ENCODE data around the gene ASCC3.
A peak's percentile ranks its signal among the peaks of the same experiment; 100 is the strongest.

The ASCC3 gene

DNA sequence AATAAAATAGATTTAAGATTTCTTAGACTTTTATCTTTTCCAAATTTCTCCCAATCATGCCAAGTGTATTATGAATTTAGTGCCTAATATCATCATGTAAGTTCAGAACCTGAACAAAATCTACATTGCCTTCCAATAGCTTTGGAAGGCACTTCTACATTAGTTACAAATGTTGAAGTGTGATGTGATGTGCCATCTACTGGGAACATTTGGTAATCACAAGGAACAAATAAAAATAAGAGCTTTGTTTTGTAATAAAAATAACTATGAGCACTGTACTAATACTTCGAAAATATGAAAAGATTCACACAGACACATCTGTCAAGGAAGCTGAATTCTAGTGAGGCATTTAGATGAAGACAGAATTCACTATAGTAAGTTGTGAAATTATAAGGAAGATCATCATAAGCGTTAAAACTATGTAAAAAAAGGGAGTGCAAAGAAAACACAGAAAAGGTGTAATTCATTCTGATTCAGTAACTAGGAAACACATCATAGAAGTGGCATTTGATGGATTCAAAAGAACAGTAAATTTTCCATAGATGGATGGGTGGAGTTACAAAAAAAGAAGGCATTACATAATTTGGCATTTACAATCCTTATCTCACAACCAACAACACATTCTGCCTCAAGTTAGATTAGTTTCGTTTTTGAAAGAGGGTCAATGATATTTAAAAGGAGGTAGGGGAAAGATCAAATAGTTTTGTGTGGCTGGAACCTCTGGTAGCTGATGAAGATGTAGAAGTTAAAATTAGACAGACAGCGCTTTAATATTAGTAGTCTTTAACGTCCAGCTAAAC is 161.0 kb downstream of the ASCC3 start:
- Histone ChIP-seq H3K27me3 (replicated peaks in 2 of 5; ENCODE audit: control insufficient read depth in 4 of 5, insufficient read depth in 5 of 5, low read length in 4 of 5) (no peaks in the 10 kb centered on the region), H3K4me3 (ENCODE audit: control insufficient read depth in 1 of 7, extremely low read depth in 1 of 7, insufficient read depth in 4 of 7, low read depth in 2 of 7, low read length in 6 of 7) (peak overlapping the region in 4 of 7 experiments; percentile 4 to 63 (median 42)), H3K9me3 (ENCODE audit: control extremely low read depth in 1 of 5, control insufficient read depth in 4 of 5, insufficient read depth in 2 of 5, low read depth in 1 of 5, low read length in 4 of 5) (peaks cover 0 to 5% (median 0%) of the 10 kb centered on the region in 5 experiments), H3K27ac (ENCODE audit: insufficient read depth in 1 of 2, low read depth in 1 of 2, low read length in 2 of 2, poor library complexity in 1 of 2, severe bottlenecking in 2 of 2) (no peak overlapping the region), H3K36me3 (ENCODE audit: control insufficient read depth in 4 of 4, insufficient read depth in 4 of 4, low read length in 3 of 4) (peaks cover 0 to 8% (median under 1%) of the 10 kb centered on the region in 4 experiments), H3K4me1 (ENCODE audit: control extremely low read depth in 1 of 4, control insufficient read depth in 4 of 4, insufficient read depth in 4 of 4, low read length in 3 of 4) (peaks cover 0 to 2% (median 0%) of the 10 kb centered on the region in 4 experiments)
- peak; percentile 46 to 62 (median 53) for DNase-seq
- ChIA-PET CTCF (interaction anchor here (0.7 to 1.3 kb wide), 4 partner anchors 9 to 161 kb away, joined by 3 to 4 read pairs (median 4); partner anchors contain the start of gene ASCC3), POLR2A (no interaction called here)
- no CpG with 5 or more reads among the region's 5 CpGs for WGBS (ENCODE audit: insufficient coverage)

DNA sequence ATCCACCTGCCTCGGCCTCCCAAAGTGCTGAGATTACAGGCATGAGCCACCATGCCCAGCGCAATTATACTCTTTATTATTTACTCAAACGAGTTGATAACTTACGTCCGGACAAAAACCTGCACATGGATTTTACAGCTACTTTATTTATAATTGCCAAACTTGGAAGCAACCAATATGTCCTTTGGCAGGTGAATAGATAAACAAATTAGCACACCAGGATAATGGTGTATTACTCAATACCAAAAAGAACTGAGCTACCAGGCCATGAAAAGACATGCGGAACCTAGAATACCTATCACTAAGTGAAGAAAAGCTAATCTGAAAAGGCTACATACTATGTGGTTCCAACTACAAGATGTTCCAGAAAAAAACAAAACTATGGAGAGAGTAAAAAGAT is 168.1 kb downstream of the ASCC3 start:
- no peak overlapping the region for H3K27ac ChIP-seq (ENCODE audit: insufficient read depth in 1 of 2, low read depth in 1 of 2, low read length in 2 of 2, poor library complexity in 1 of 2, severe bottlenecking in 2 of 2)
- ChIA-PET POLR2A (interaction anchor here (0.5 kb wide), 1 partner anchor 17 kb away, joined by 3 read pairs; no protein-coding TSS in a partner anchor), CTCF (no interaction called here)
- H3K27me3 ChIP-seq (replicated peaks in 2 of 5; ENCODE audit: control insufficient read depth in 4 of 5, insufficient read depth in 5 of 5, low read length in 4 of 5): no peaks in the 10 kb centered on the region
- H3K4me3 ChIP-seq (ENCODE audit: control insufficient read depth in 1 of 7, extremely low read depth in 1 of 7, insufficient read depth in 4 of 7, low read depth in 2 of 7, low read length in 6 of 7): no peak overlapping the region
- H3K9me3 ChIP-seq (ENCODE audit: control extremely low read depth in 1 of 5, control insufficient read depth in 4 of 5, insufficient read depth in 2 of 5, low read depth in 1 of 5, low read length in 4 of 5): no peaks in the 10 kb centered on the region
- no peaks in the 10 kb centered on the region for H3K4me1 ChIP-seq (ENCODE audit: control extremely low read depth in 1 of 4, control insufficient read depth in 4 of 4, insufficient read depth in 4 of 4, low read length in 3 of 4)
- DNase-seq: no peak
- H3K36me3 ChIP-seq (ENCODE audit: control insufficient read depth in 4 of 4, insufficient read depth in 4 of 4, low read length in 3 of 4): peaks cover 0 to 3% (median 0%) of the 10 kb centered on the region in 4 experiments
- WGBS (ENCODE audit: insufficient coverage): 94% methylated on average over 3 of the region's 6 CpGs

DNA sequence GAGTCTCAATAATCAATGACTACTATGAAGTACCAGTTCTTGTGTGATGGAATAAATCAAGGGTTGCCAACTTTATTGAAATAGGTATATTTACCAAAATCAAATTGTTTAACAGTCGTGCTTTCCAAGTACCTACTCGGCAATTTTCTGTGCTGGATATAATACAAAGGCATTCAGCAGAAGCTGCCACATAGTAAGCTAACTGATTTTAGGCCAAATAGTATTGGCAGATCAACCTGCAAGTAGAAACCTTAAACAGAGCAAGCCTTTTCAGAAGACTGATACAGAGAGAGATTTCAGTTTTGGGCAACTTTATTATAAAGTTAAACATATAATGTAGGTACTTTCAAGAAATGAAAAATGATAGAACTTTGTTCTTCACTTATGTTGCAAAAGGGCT is 174.6 kb downstream of the ASCC3 start:
- Histone ChIP-seq H3K36me3 (ENCODE audit: control insufficient read depth in 4 of 4, insufficient read depth in 4 of 4, low read length in 3 of 4) (peaks cover 0 to 3% (median 1%) of the 10 kb centered on the region in 4 experiments), H3K4me1 (ENCODE audit: control extremely low read depth in 1 of 4, control insufficient read depth in 4 of 4, insufficient read depth in 4 of 4, low read length in 3 of 4) (no peaks in the 10 kb centered on the region), H3K27ac (ENCODE audit: insufficient read depth in 1 of 2, low read depth in 1 of 2, low read length in 2 of 2, poor library complexity in 1 of 2, severe bottlenecking in 2 of 2) (no peak overlapping the region), H3K4me3 (ENCODE audit: control insufficient read depth in 1 of 7, extremely low read depth in 1 of 7, insufficient read depth in 4 of 7, low read depth in 2 of 7, low read length in 6 of 7) (no peak overlapping the region), H3K27me3 (replicated peaks in 2 of 5; ENCODE audit: control insufficient read depth in 4 of 5, insufficient read depth in 5 of 5, low read length in 4 of 5) (no peaks in the 10 kb centered on the region), H3K9me3 (ENCODE audit: control extremely low read depth in 1 of 5, control insufficient read depth in 4 of 5, insufficient read depth in 2 of 5, low read depth in 1 of 5, low read length in 4 of 5) (peaks cover 0 to 3% (median 2%) of the 10 kb centered on the region in 5 experiments)
- WGBS (ENCODE audit: insufficient coverage): 100% methylated on average over 2 of the region's 2 CpGs
- CTCF ChIA-PET: no interaction called here
- POLR2A ChIA-PET: no interaction called here
- DNase-seq: no peak

DNA sequence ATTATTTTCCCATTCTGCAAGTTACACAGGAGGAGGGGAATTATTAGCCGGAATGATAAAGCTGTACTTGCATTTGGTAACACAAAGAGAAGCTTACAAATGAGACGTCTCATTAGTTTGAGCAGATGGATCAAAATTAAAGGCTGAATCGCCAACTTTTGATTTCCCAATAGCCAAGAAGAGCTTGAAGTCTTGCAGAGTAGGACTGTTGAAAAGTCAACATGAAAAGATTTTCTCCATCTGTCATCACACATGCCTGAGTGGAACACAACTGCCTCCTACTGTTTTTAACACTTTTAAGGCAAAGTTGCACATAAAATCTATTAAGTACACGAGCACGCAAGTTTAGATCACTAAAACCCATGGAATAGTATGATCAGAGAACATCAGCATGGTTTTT is 176.2 kb downstream of the ASCC3 start:
- no peak overlapping the region for H3K27ac ChIP-seq (ENCODE audit: insufficient read depth in 1 of 2, low read depth in 1 of 2, low read length in 2 of 2, poor library complexity in 1 of 2, severe bottlenecking in 2 of 2)
- H3K27me3 ChIP-seq (replicated peaks in 2 of 5; ENCODE audit: control insufficient read depth in 4 of 5, insufficient read depth in 5 of 5, low read length in 4 of 5): no peaks in the 10 kb centered on the region
- WGBS (ENCODE audit: insufficient coverage): 94% methylated on average over 3 of the region's 5 CpGs
- H3K9me3 ChIP-seq (ENCODE audit: control extremely low read depth in 1 of 5, control insufficient read depth in 4 of 5, insufficient read depth in 2 of 5, low read depth in 1 of 5, low read length in 4 of 5): peaks cover 0 to 10% (median 7%) of the 10 kb centered on the region in 5 experiments
- peaks cover 0 to 12% (median 3%) of the 10 kb centered on the region in 4 experiments for H3K36me3 ChIP-seq (ENCODE audit: control insufficient read depth in 4 of 4, insufficient read depth in 4 of 4, low read length in 3 of 4)
- ChIA-PET CTCF (no interaction called here), POLR2A (interaction anchor here (0.6 kb wide), 2 partner anchors 44 to 48 kb away, joined by 3 read pairs; no protein-coding TSS in a partner anchor)
- no peak for DNase-seq
- H3K4me1 ChIP-seq (ENCODE audit: control extremely low read depth in 1 of 4, control insufficient read depth in 4 of 4, insufficient read depth in 4 of 4, low read length in 3 of 4): no peaks in the 10 kb centered on the region
- H3K4me3 ChIP-seq (ENCODE audit: control insufficient read depth in 1 of 7, extremely low read depth in 1 of 7, insufficient read depth in 4 of 7, low read depth in 2 of 7, low read length in 6 of 7): no peak overlapping the region

DNA sequence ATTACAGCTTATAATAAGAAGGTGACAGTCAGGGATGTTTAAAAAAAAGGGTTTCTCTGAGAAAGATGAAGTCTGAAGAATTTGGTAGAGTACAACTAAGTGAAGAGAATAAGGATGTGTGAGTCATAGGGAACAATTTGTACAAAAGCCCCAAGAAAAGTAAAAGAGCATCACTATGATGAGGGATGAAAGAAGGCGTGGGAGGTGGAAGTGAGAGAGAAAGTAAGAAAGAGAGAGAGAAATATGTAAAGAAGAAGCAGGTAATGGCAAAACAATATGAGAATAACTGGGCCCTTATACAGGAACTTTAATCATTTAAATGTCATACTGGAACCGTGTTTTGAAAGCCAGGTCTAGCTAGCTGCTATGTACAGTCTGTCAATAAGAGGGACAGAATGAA is 179.4 kb downstream of the ASCC3 start:
- ChIA-PET CTCF (no interaction called here), POLR2A (no interaction called here)
- Histone ChIP-seq H3K4me3 (ENCODE audit: control insufficient read depth in 1 of 7, extremely low read depth in 1 of 7, insufficient read depth in 4 of 7, low read depth in 2 of 7, low read length in 6 of 7) (no peak overlapping the region), H3K36me3 (ENCODE audit: control insufficient read depth in 4 of 4, insufficient read depth in 4 of 4, low read length in 3 of 4) (peaks cover 0 to 22% (median 5%) of the 10 kb centered on the region in 4 experiments), H3K27me3 (replicated peaks in 2 of 5; ENCODE audit: control insufficient read depth in 4 of 5, insufficient read depth in 5 of 5, low read length in 4 of 5) (no peaks in the 10 kb centered on the region), H3K27ac (ENCODE audit: insufficient read depth in 1 of 2, low read depth in 1 of 2, low read length in 2 of 2, poor library complexity in 1 of 2, severe bottlenecking in 2 of 2) (no peak overlapping the region), H3K9me3 (ENCODE audit: control extremely low read depth in 1 of 5, control insufficient read depth in 4 of 5, insufficient read depth in 2 of 5, low read depth in 1 of 5, low read length in 4 of 5) (peaks cover 0 to 15% (median 12%) of the 10 kb centered on the region in 5 experiments), H3K4me1 (ENCODE audit: control extremely low read depth in 1 of 4, control insufficient read depth in 4 of 4, insufficient read depth in 4 of 4, low read length in 3 of 4) (no peaks in the 10 kb centered on the region)
- DNase-seq: no peak
- 100% methylated on average over 1 of the region's 2 CpGs for WGBS (ENCODE audit: insufficient coverage)

DNA sequence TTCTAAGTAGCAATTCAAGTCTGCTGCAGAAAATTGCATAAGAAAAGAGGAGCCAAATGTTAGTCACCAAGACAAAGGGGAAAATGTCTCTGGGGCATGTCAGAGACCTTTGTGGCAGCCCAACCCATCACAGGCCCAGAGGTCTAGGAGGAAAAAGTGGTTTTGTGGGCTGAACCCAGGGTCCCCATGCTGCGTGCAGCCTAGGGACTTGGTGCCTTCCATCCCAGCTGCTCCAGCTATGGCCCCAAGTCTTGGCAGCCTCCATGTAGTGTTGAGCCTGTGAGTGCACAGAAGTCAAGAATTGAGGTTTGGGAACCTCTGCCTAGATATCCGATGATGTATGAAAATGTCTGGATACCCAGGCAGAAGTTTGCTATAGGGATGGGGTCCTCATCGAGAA is 181.1 kb downstream of the ASCC3 start:
- Histone ChIP-seq H3K27ac (ENCODE audit: insufficient read depth in 1 of 2, low read depth in 1 of 2, low read length in 2 of 2, poor library complexity in 1 of 2, severe bottlenecking in 2 of 2) (no peak overlapping the region), H3K4me1 (ENCODE audit: control extremely low read depth in 1 of 4, control insufficient read depth in 4 of 4, insufficient read depth in 4 of 4, low read length in 3 of 4) (no peaks in the 10 kb centered on the region), H3K9me3 (ENCODE audit: control extremely low read depth in 1 of 5, control insufficient read depth in 4 of 5, insufficient read depth in 2 of 5, low read depth in 1 of 5, low read length in 4 of 5) (peaks cover 0 to 15% (median 12%) of the 10 kb centered on the region in 5 experiments), H3K36me3 (ENCODE audit: control insufficient read depth in 4 of 4, insufficient read depth in 4 of 4, low read length in 3 of 4) (peaks cover 0 to 22% (median 5%) of the 10 kb centered on the region in 4 experiments), H3K4me3 (ENCODE audit: control insufficient read depth in 1 of 7, extremely low read depth in 1 of 7, insufficient read depth in 4 of 7, low read depth in 2 of 7, low read length in 6 of 7) (no peak overlapping the region), H3K27me3 (replicated peaks in 2 of 5; ENCODE audit: control insufficient read depth in 4 of 5, insufficient read depth in 5 of 5, low read length in 4 of 5) (no peaks in the 10 kb centered on the region)
- POLR2A ChIA-PET: no interaction called here
- DNase-seq: no peak
- CTCF ChIA-PET: no interaction called here
- WGBS (ENCODE audit: insufficient coverage): 100% methylated on average over 2 of the region's 3 CpGs

DNA sequence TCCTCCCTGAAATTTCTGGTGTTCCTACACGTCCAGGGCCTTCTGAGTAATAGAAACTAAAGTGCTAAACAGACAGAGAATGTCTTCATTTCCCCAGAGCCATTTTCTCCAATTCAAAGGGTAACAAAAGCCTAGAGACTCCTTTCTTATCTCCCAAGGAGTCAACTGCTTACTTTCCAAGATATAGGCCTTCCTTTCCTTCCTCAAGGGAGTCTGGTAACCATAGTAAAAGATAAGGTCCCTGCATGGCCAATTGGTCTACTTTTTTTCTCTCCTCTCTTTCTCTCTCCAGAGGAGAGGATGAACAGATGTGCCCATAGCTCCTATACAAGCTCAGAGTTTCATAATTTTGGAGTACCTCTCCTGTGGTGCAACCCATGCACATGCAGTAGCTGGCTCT is 185.7 kb downstream of the ASCC3 start:
- 100% methylated on average over 1 of the region's 1 CpG for WGBS (ENCODE audit: insufficient coverage)
- H3K36me3 ChIP-seq (ENCODE audit: control insufficient read depth in 4 of 4, insufficient read depth in 4 of 4, low read length in 3 of 4): peaks cover 0 to 14% (median 2%) of the 10 kb centered on the region in 4 experiments
- no peak for DNase-seq
- no peaks in the 10 kb centered on the region for H3K27me3 ChIP-seq (replicated peaks in 2 of 5; ENCODE audit: control insufficient read depth in 4 of 5, insufficient read depth in 5 of 5, low read length in 4 of 5)
- ChIA-PET POLR2A (no interaction called here), CTCF (interaction anchor here (0.9 kb wide), 1 partner anchor 15 kb away, joined by 3 read pairs; no protein-coding TSS in a partner anchor)
- H3K4me3 ChIP-seq (ENCODE audit: control insufficient read depth in 1 of 7, extremely low read depth in 1 of 7, insufficient read depth in 4 of 7, low read depth in 2 of 7, low read length in 6 of 7): no peak overlapping the region
- no peak overlapping the region for H3K27ac ChIP-seq (ENCODE audit: insufficient read depth in 1 of 2, low read depth in 1 of 2, low read length in 2 of 2, poor library complexity in 1 of 2, severe bottlenecking in 2 of 2)
- peaks cover 0 to 9% (median 5%) of the 10 kb centered on the region in 5 experiments for H3K9me3 ChIP-seq (ENCODE audit: control extremely low read depth in 1 of 5, control insufficient read depth in 4 of 5, insufficient read depth in 2 of 5, low read depth in 1 of 5, low read length in 4 of 5)
- no peaks in the 10 kb centered on the region for H3K4me1 ChIP-seq (ENCODE audit: control extremely low read depth in 1 of 4, control insufficient read depth in 4 of 4, insufficient read depth in 4 of 4, low read length in 3 of 4)
